Liver (tissue), 9 donors: ENCODE measurements around the gene NCAPG2. TPM values are rescaled to one million over a fixed set of nuclear protein-coding genes. Genes with fewer than 3 reads are reported as not detected.

ENCODE experiments used
- DNase-seq: peaks from one replicate; pipeline ENCODE4 v3.0.0-alpha.2; 2017; ENCODE audit warnings: low spot score
- H3K27ac ChIP-seq, 2 donors: one replicate each; pipeline ENCODE4 v1.7.0; 2013; ENCODE audit warnings: inconsistent platforms in 2 of 2, low read length in 2 of 2, control low read depth in 1 of 2, low read depth in 1 of 2, mild to moderate bottlenecking in 1 of 2
- H3K27me3 ChIP-seq, 4 donors: one replicate each; pipeline versions ENCODE4 v1.6.1 to v1.7.0; 2013; ENCODE audit warnings: low read length in 3 of 4, inconsistent platforms in 1 of 4, mild to moderate bottlenecking in 1 of 4, moderate library complexity in 1 of 4; ENCODE audit not compliant: control insufficient read depth in 4 of 4, insufficient read depth in 4 of 4
- H3K36me3 ChIP-seq, 4 donors: one replicate each; pipeline versions ENCODE4 v1.6.1 to v1.7.0; 2013; ENCODE audit warnings: low read length in 3 of 4, mild to moderate bottlenecking in 3 of 4, low read depth in 1 of 4, moderate library complexity in 1 of 4; ENCODE audit not compliant: control insufficient read depth in 4 of 4, insufficient read depth in 3 of 4
- H3K4me1 ChIP-seq, 4 donors: one replicate each; pipeline versions ENCODE4 v1.6.1 to v1.7.0; 2013; ENCODE audit warnings: low read length in 3 of 4, mild to moderate bottlenecking in 3 of 4, moderate library complexity in 1 of 4; ENCODE audit not compliant: control insufficient read depth in 4 of 4, insufficient read depth in 4 of 4
- H3K4me3 ChIP-seq, 3 donors: one replicate each; pipeline versions ENCODE4 v1.6.1 to v1.7.0; 2013; ENCODE audit warnings: low read length in 3 of 3, control low read depth in 1 of 3, low read depth in 1 of 3, mild to moderate bottlenecking in 1 of 3
- H3K9ac ChIP-seq, 2 donors: one replicate each; pipeline ENCODE4 v1.7.0; 2013; ENCODE audit warnings: low read length in 2 of 2, mild to moderate bottlenecking in 2 of 2, moderate library complexity in 2 of 2, control low read depth in 1 of 2, low read depth in 1 of 2
- H3K9me3 ChIP-seq, 4 donors: one replicate each; pipeline versions ENCODE4 v1.6.1 to v1.7.0; 2013; ENCODE audit warnings: low read length in 3 of 4; ENCODE audit not compliant: control insufficient read depth in 4 of 4
- ATF3 ChIP-seq: IDR thresholded peaks from 2 replicates; pipeline ENCODE4 v1.6.1; 2016; ENCODE audit warnings: antibody characterized with exemption
- EGR1 ChIP-seq, 2 donors: IDR thresholded peaks; 2 replicates each; pipeline ENCODE4 v1.6.1; 2016 to 2018; ENCODE audit warnings: antibody characterized with exemption in 2 of 2, low read depth in 2 of 2
- FOXA1 ChIP-seq: IDR thresholded peaks from 2 replicates; pipeline ENCODE4 v1.6.1; 2016; ENCODE audit warnings: antibody characterized with exemption
- FOXA2 ChIP-seq: IDR thresholded peaks from 2 replicates; pipeline ENCODE4 v1.6.1; 2016; ENCODE audit warnings: antibody characterized with exemption
- GABPA ChIP-seq, 2 donors: IDR thresholded peaks in 1 of 2; conservative IDR thresholded peaks in 1 of 2; 2 replicates each; pipeline ENCODE4 v1.6.1; 2016; ENCODE audit warnings: antibody characterized with exemption in 2 of 2, mild to moderate bottlenecking in 1 of 2, moderate library complexity in 1 of 2
- HNF4A ChIP-seq, 2 donors: conservative IDR thresholded peaks; 2 replicates each; pipeline ENCODE4 v1.6.1; 2016; ENCODE audit warnings: antibody characterized with exemption in 2 of 2, mild to moderate bottlenecking in 2 of 2
- HNF4G ChIP-seq: IDR thresholded peaks from 2 replicates; pipeline ENCODE4 v1.6.1; 2016; ENCODE audit warnings: antibody characterized with exemption
- JUND ChIP-seq, 2 donors: IDR thresholded peaks; 2 replicates each; pipeline ENCODE4 v1.6.1; 2016; ENCODE audit warnings: antibody characterized with exemption in 2 of 2
- MAX ChIP-seq: IDR thresholded peaks from 2 replicates; pipeline ENCODE4 v1.6.1; 2016; ENCODE audit warnings: antibody characterized with exemption
- NR2F2 ChIP-seq: IDR thresholded peaks from 2 replicates; pipeline ENCODE4 v1.6.1; 2016; ENCODE audit warnings: antibody characterized with exemption
- RAD21 ChIP-seq, 2 donors: IDR thresholded peaks; 2 replicates each; pipeline ENCODE4 v1.6.1; 2016; ENCODE audit warnings: antibody characterized with exemption in 2 of 2, mild to moderate bottlenecking in 2 of 2
- REST ChIP-seq: IDR thresholded peaks from 2 replicates; pipeline ENCODE4 v1.6.1; 2016; ENCODE audit warnings: antibody characterized with exemption, mild to moderate bottlenecking
- RXRA ChIP-seq, 2 donors: IDR thresholded peaks; 2 replicates each; pipeline ENCODE4 v1.6.1; 2017 to 2018; ENCODE audit warnings: antibody characterized with exemption in 2 of 2, mild to moderate bottlenecking in 1 of 2
- SP1 ChIP-seq: IDR thresholded peaks from 2 replicates; pipeline ENCODE4 v1.6.1; 2018; ENCODE audit warnings: antibody characterized with exemption, mild to moderate bottlenecking
- TAF1 ChIP-seq: conservative IDR thresholded peaks from 2 replicates; pipeline ENCODE4 v1.6.1; 2016; ENCODE audit warnings: antibody characterized with exemption, mild to moderate bottlenecking
- YY1 ChIP-seq: IDR thresholded peaks from 2 replicates; pipeline ENCODE4 v1.6.1; 2016; ENCODE audit warnings: antibody characterized with exemption, mild to moderate bottlenecking
- ZBTB33 ChIP-seq: IDR thresholded peaks from 2 replicates; pipeline ENCODE4 v1.6.1; 2016; ENCODE audit warnings: antibody characterized with exemption
- WGBS: extraction: QIAGEN DNeasy Blood & Tissue Kit; methylation state at CpG from one replicate; pipeline ENCODE4 v1.1.7; 2013; 5-methylcytosine and 5-hydroxymethylcytosine counted together
- polyA plus RNA-seq, 2 donors: library from polyadenylated mRNA; stranded (reverse) in 1 of 2; unstranded in 1 of 2; fragments of 200-250 nt in 1 of 2; fragments of >200 nt in 1 of 2; fragmentation: Nextera tagmentation in 1 of 2; extraction: Ambion mirVana in 1 of 2; gene quantifications; one replicate each; pipeline versions ENCODE4 v1.2.1 to v1.2.3, GENCODE V29; 2013 to 2015
- total RNA-seq, 2 donors: library from RNA; depleted of rRNA; stranded (reverse); fragments of >200 nt; gene quantifications; one replicate each; pipeline ENCODE4 v1.2.3, GENCODE V29; 2014
- donor health status: healthy.
- donor health status: healthy.
- donor health status: healthy.
- donor health status: healthy.
- donor health status: healthy.

Gene NCAPG2
- total and polyA plus RNA-seq, 4 donors, result 0.89 to 37.4 (median 3.7) TPM

- Histone ChIP-seq H3K27ac (no peak overlapping the region), H3K4me1 (no peaks in the 10 kb centered on the region), H3K36me3 (peaks cover 0 to 1% (median 0%) of the 10 kb centered on the region in 4 donors), H3K4me3 (no peak overlapping the region), H3K9ac (no peak overlapping the region), H3K9me3 (no peaks in the 10 kb centered on the region), H3K27me3 (no peaks in the 10 kb centered on the region)
- WGBS, result 87% methylated on average over 6 of the region's 6 CpGs
- TF ChIP-seq REST (no peak), NR2F2 (no peak), YY1 (no peak)
- no peak for DNase-seq
Observed at GRCh38 chr7:158694650-158695049, 10.0 kb downstream of the NCAPG2 start.

GRCh38 chr7:158689488-158689887 is 15.1 kb downstream of the NCAPG2 start:
- Histone ChIP-seq H3K4me1 (no peaks in the 10 kb centered on the region), H3K27ac (no peak overlapping the region), H3K9ac (no peak overlapping the region), H3K27me3 (no peaks in the 10 kb centered on the region), H3K36me3 (peaks cover 0 to 15% (median 4%) of the 10 kb centered on the region in 4 donors), H3K9me3 (peaks cover 0 to 2% (median 0%) of the 10 kb centered on the region in 4 donors), H3K4me3 (no peak overlapping the region)
- WGBS, result 98% methylated on average over 2 of the region's 2 CpGs
- no peak for DNase-seq
- TF ChIP-seq ZBTB33, result no peak
- no peak for TF ChIP-seq HNF4G
- no peak for TF ChIP-seq JUND (IDR thresholded peaks at IDR 0.05)
- TF ChIP-seq HNF4A (conservative IDR thresholded peaks at IDR 0.05), result no peak
- no peak for TF ChIP-seq RXRA (IDR thresholded peaks at IDR 0.05)
- TF ChIP-seq MAX, result no peak
- TF ChIP-seq SP1, result no peak
- TF ChIP-seq YY1, result no peak
- TF ChIP-seq FOXA1, result no peak
- TF ChIP-seq FOXA2, result no peak
- no peak for TF ChIP-seq REST
- no peak for TF ChIP-seq GABPA (IDR thresholded peaks at IDR 0.05 in 1 of 2, conservative IDR thresholded peaks at IDR 0.05 in 1 of 2)
- TF ChIP-seq ATF3, result no peak
- TF ChIP-seq TAF1, result no peak
- TF ChIP-seq RAD21 (IDR thresholded peaks at IDR 0.05), result no peak
- TF ChIP-seq EGR1 (IDR thresholded peaks at IDR 0.05; ENCODE audit: low read depth in 2 of 2), result no peak
